GM19193 (cell line): Measurements from ENCODE around the gene OPRD1.

Source experiments
- POLR2A ChIP-seq: IDR thresholded peaks from 4 replicates; pipeline ENCODE4 v1.6.1; 2011; ENCODE audit not compliant: insufficient read depth, insufficient read length; ENCODE audit errors: extremely low read depth

Gene OPRD1

GRCh38 chr1:28890435-28890834, 78.5 kb downstream of the OPRD1 start:
- no peak for TF ChIP-seq POLR2A

GRCh38 chr1:28890836-28891235, 78.9 kb downstream of the OPRD1 start:
- no peak for TF ChIP-seq POLR2A

- TF ChIP-seq POLR2A: no peak
Observed at GRCh38 chr1:28891256-28891655, 79.3 kb downstream of the OPRD1 start.

GRCh38 chr1:28893403-28894102, 81.6 kb downstream of the OPRD1 start:
- no peak for TF ChIP-seq POLR2A

GRCh38 chr1:28894785-28895184, 82.8 kb downstream of the OPRD1 start:
- no peak for TF ChIP-seq POLR2A

- no peak for TF ChIP-seq POLR2A
Observed at GRCh38 chr1:28895896-28896608, 84.1 kb downstream of the OPRD1 start.

- no peak for TF ChIP-seq POLR2A
Observed at GRCh38 chr1:28896609-28896986, 84.6 kb downstream of the OPRD1 start.

GRCh38 chr1:28897789-28898188, 85.8 kb downstream of the OPRD1 start:
- TF ChIP-seq POLR2A: no peak

GRCh38 chr1:28898405-28898881, 86.5 kb downstream of the OPRD1 start:
- no peak for TF ChIP-seq POLR2A

GRCh38 chr1:28899267-28899666, 87.3 kb downstream of the OPRD1 start:
- no peak for TF ChIP-seq POLR2A

GRCh38 chr1:28900562-28900961, 88.6 kb downstream of the OPRD1 start:
- TF ChIP-seq POLR2A: no peak

GRCh38 chr1:28902738-28903137, 90.8 kb downstream of the OPRD1 start:
- no peak for TF ChIP-seq POLR2A

- no peak for TF ChIP-seq POLR2A
Observed at GRCh38 chr1:28905921-28906666, 94.1 kb downstream of the OPRD1 start.

- TF ChIP-seq POLR2A: no peak
Observed at GRCh38 chr1:28909198-28909597, 97.2 kb downstream of the OPRD1 start.

GRCh38 chr1:28910379-28911115, 98.6 kb downstream of the OPRD1 start:
- TF ChIP-seq POLR2A: no peak
